C4-2B (cell line): ENCODE data around the gene ARRDC5.
"Not testable (repeated sequence)": the region's sequence is repeated elsewhere in the genome, so short reads cannot be mapped to it uniquely, and the experiment has no call there.

ENCODE experiments used
- H3K27ac ChIP-seq: fragments of 450-650 bp; 2 replicates; pipeline ENCODE4 v1.5.1; 2017
- CTCF ChIP-seq: fragments of 450-650 bp; conservative IDR thresholded peaks from 2 replicates; pipeline ENCODE4 v1.5.1; 2017; ENCODE audit warnings: mild to moderate bottlenecking
- ZFX ChIP-seq: fragments of 450-650 bp; IDR thresholded peaks from 2 replicates; pipeline ENCODE4 v1.6.1; 2017

The ARRDC5 gene

DNA sequence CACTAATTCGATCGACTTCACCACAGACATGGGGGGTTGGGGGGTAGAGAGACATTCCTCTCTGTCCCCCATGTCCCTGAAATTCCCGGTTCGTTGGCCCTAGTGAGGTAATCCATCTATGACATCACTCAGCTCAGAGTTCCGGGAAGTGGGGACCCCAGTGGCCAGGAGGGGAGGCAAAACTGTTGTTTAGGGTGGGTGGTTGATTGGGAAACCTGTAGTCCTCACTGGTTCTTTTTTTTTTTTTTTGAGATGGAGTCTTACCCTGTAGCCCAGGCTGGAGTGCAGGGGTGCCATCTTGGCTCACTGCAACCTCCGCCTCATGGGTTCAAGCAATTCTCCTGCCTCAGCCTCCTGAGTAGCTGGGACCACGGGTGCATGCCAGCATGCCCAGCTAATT, at the start of gene ARRDC5:
Gene ARRDC5, minus strand, starts transcription at position 101 of the 400 bp plus-strand sequence. Its CDS starts 71 bp downstream, at position 30.
- TF ChIP-seq CTCF (no peak), ZFX (no peak)
- H3K27ac ChIP-seq, result no peak within 1 kb of the TSS

DNA sequence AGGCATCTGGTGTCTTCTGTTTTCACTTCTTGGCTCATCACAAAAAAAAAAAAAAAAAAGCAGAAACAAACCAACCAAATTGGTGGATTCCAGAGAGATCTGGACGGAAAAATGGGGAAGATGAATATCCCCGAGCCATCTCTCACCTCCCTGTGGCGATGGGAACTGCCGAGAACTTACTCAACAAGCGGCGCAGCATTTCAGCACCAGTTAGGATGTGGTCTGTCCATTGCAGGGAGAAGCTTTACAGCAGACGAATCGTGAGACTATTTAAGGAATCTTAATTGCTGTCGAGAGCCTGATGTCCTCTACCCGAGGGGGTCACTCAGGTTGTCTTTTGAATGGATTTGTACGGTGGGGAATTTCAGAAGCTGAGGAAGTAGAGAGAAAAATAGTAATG, 49.0 kb upstream of the ARRDC5 start:
- TF ChIP-seq CTCF (no peak), ZFX (no peak)
- no peak overlapping the region for H3K27ac ChIP-seq

- not testable (repeated sequence) for H3K27ac ChIP-seq
These were observed 48.0 kb upstream of the ARRDC5 start for GRCh38 chr19:4950650-4951049.

- not testable (repeated sequence) for H3K27ac ChIP-seq
These were observed 39.0 kb upstream of the ARRDC5 start for GRCh38 chr19:4941638-4942169.

DNA sequence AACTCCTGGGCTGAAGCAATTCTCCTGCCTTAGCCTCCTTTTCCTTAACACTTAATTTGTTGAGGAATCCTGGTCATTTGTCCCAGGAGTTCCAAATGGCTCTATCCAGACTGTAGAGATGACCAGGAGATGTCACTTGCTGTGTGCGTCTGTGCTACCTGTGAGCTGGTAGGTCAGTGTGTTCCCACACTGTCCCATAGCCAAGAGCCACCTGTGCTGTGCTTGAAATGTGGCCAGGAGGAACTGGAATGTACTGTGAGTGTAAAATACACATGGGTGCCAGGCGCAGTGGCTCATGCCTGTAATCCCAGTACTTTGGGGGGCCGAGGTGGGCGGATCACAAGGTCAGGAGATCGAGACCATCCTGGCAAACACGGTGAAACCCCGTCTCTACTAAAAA, 36.8 kb upstream of the ARRDC5 start:
- TF ChIP-seq CTCF, result no peak
- TF ChIP-seq ZFX, result no peak
- 0 out of 2 replicates have a peak overlapping the region, but pooled peaks have one; percentile 4 for H3K27ac ChIP-seq

- not testable (repeated sequence) for H3K27ac ChIP-seq
These were observed 35.8 kb upstream of the ARRDC5 start for GRCh38 chr19:4938461-4938860.

DNA sequence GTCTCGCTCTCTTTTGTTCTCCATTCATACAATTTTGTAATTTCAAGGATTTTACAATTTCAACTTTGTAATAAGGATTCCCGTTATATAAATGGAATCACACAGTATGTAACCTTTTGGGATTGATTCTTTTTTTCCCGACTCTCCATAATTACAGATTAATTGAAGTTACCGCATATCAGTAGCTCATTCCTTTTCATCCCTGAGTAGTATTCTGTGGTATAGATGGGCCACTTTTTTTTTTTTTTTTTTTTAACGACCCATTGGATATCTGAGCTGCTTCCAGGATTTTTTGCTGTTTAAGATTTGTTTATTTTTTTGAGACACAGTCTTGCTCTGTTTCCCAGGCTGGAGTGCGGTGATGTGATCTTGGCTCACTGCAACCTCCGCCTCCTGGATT, 34.4 kb upstream of the ARRDC5 start:
- no peak for TF ChIP-seq ZFX
- no peak for TF ChIP-seq CTCF

DNA sequence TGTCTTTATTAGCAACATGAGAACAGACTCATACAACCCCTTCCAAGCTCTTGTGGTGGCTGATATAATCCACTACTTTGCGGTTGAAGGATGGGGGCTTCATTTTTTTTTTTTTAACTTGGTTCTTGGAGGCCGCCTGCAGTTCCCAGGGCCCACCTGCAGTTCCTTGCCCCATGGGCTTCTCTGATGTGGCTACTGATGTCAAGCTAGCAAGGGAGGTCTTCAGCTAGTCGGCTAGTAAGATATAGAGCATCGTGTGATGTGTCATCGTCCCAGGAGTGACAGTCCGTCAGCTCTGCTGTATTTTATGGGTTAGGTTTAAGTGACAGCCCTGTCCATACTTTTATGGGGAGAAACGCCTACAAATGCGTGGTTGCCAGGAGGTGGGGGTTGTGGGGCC, 32.7 kb upstream of the ARRDC5 start:
- no peak overlapping the region for H3K27ac ChIP-seq

More for the DNA sequence above, 34.4 kb upstream of the ARRDC5 start:
- no peak overlapping the region for H3K27ac ChIP-seq

More for the DNA sequence above, 32.7 kb upstream of the ARRDC5 start:
- TF ChIP-seq ZFX, result no peak
- TF ChIP-seq CTCF, result no peak
